Breast epithelium (tissue), 4 donors: Measurements from ENCODE around the gene NDUFS8. TPM values are rescaled to one million over a fixed set of nuclear protein-coding genes. Genes with fewer than 3 reads are reported as not detected.

ENCODE experiments used
- DNase-seq, 2 donors: peaks; one replicate each; pipeline ENCODE4 v3.0.0-alpha.2; 2019; ENCODE audit warnings: low spot score in 2 of 2
- H3K27ac ChIP-seq, 2 donors: fragments of 200-600 bp; sonication (generic) in 1 of 2; one replicate each; pipeline ENCODE4 v1.5.1; 2016 to 2019; ENCODE audit warnings: mild to moderate bottlenecking in 1 of 2
- H3K27me3 ChIP-seq, 2 donors: fragments of 200-600 bp; sonication (generic) in 1 of 2; one replicate each; pipeline versions ENCODE4 v1.5.1 to v1.6.0; 2017 to 2019; ENCODE audit warnings: control low read depth in 1 of 2, mild to moderate bottlenecking in 1 of 2
- H3K36me3 ChIP-seq: fragments of 200-600 bp; one replicate; pipeline ENCODE4 v1.5.1; 2019
- H3K4me1 ChIP-seq, 2 donors: fragments of 200-600 bp; sonication (generic); one replicate each; pipeline ENCODE4 v1.5.1; 2016 to 2019; ENCODE audit warnings: control low read depth in 1 of 2
- H3K4me3 ChIP-seq, 3 donors: fragments of 200-600 bp; sonication (generic); 1 replicate in 2 of 3; 2 replicates in 1 of 3; pipeline ENCODE4 v1.5.1; 2016 to 2019; ENCODE audit warnings: mild to moderate bottlenecking in 3 of 3, moderate library complexity in 2 of 3
- H3K9me3 ChIP-seq, 2 donors: fragments of 200-600 bp; sonication (generic) in 1 of 2; one replicate each; pipeline ENCODE4 v1.5.1; 2016 to 2019; ENCODE audit warnings: control low read depth in 1 of 2
- CTCF ChIP-seq, 3 donors: fragments of 450-650 bp; IDR thresholded peaks; one replicate each; pipeline ENCODE4 v1.5.1; 2016 to 2017; ENCODE audit warnings: antibody characterized with exemption in 3 of 3, mild to moderate bottlenecking in 3 of 3, moderate library complexity in 3 of 3
- POLR2A ChIP-seq: fragments of 450-650 bp; IDR thresholded peaks from one replicate; pipeline ENCODE4 v1.6.1; 2016; ENCODE audit warnings: antibody characterized with exemption, mild to moderate bottlenecking, moderate library complexity
- POLR2AphosphoS5 ChIP-seq, 3 donors: sonication (generic); formaldehyde crosslinking; IDR thresholded peaks; one replicate each; pipeline ENCODE4 v1.6.1; 2017; ENCODE audit warnings: antibody characterized with exemption in 3 of 3
- intact Hi-C: fragments of 100-400 bp; cut with DNase I; formaldehyde crosslinking; loops from one replicate; pipeline ENCODE4 v1.15.1; 2023; ENCODE audit warnings: low total_unique reads
- total RNA-seq, 3 donors: library from RNA; depleted of rRNA; stranded (reverse); fragments of >200 nt; gene quantifications; one replicate each; pipeline ENCODE4 v1.1.0, GENCODE V29; 2016

The NDUFS8 gene
- total RNA-seq, 3 donors from 2014 or later, result 105 to 117 (median 117) TPM

- H3K27ac ChIP-seq, result no peak overlapping the region
Measured at GRCh38 chr11:68047437-68048290, 17.2 kb downstream of the NDUFS8 start.

GRCh38 chr11:68048681-68049508, 18.4 kb downstream of the NDUFS8 start:
- intact Hi-C loops, result no loop called here
- H3K27me3 ChIP-seq, result no peaks in the 10 kb centered on the region
- H3K4me3 ChIP-seq, result no peak overlapping the region
- H3K9me3 ChIP-seq, result no peaks in the 10 kb centered on the region
- no peaks in the 10 kb centered on the region for H3K36me3 ChIP-seq
- H3K4me1 ChIP-seq, result no peaks in the 10 kb centered on the region
- H3K27ac ChIP-seq, result no peak overlapping the region
- DNase-seq, result peak in 1 of 2 donors; percentile 47
- TF ChIP-seq CTCF (IDR thresholded peaks at IDR 0.05), result no peak
- no peak for TF ChIP-seq POLR2AphosphoS5 (IDR thresholded peaks at IDR 0.05)
- TF ChIP-seq POLR2A, result no peak

More at GRCh38 chr11:68047437-68048290, 17.2 kb downstream of the NDUFS8 start:
- H3K4me3 ChIP-seq, result no peak overlapping the region
- H3K36me3 ChIP-seq, result no peaks in the 10 kb centered on the region
- H3K4me1 ChIP-seq, result no peaks in the 10 kb centered on the region
- H3K9me3 ChIP-seq, result no peaks in the 10 kb centered on the region
- DNase-seq, result no peak
- intact Hi-C loops, result no loop called here
- TF ChIP-seq POLR2AphosphoS5 (IDR thresholded peaks at IDR 0.05) (no peak), CTCF (IDR thresholded peaks at IDR 0.05) (no peak), POLR2A (no peak)
- H3K27me3 ChIP-seq, result no peaks in the 10 kb centered on the region

- no peaks in the 10 kb centered on the region for H3K27me3 ChIP-seq
- H3K4me1 ChIP-seq, result no peaks in the 10 kb centered on the region
- H3K27ac ChIP-seq, result no peak overlapping the region
- H3K36me3 ChIP-seq, result no peaks in the 10 kb centered on the region
- no peak for DNase-seq
- no peak for TF ChIP-seq CTCF (IDR thresholded peaks at IDR 0.05)
- TF ChIP-seq POLR2A, result no peak
- TF ChIP-seq POLR2AphosphoS5 (IDR thresholded peaks at IDR 0.05), result no peak
- no peak overlapping the region for H3K4me3 ChIP-seq
- intact Hi-C loops, result no loop called here
- H3K9me3 ChIP-seq, result no peaks in the 10 kb centered on the region
Measured at GRCh38 chr11:68049509-68050370, 19.3 kb downstream of the NDUFS8 start.

GRCh38 chr11:68050371-68050841, 19.9 kb downstream of the NDUFS8 start:
- H3K36me3 ChIP-seq, result no peaks in the 10 kb centered on the region
- H3K9me3 ChIP-seq, result no peaks in the 10 kb centered on the region
- DNase-seq, result no peak
- TF ChIP-seq POLR2A (no peak), CTCF (IDR thresholded peaks at IDR 0.05) (no peak), POLR2AphosphoS5 (IDR thresholded peaks at IDR 0.05) (no peak)
- H3K27me3 ChIP-seq, result no peaks in the 10 kb centered on the region
- intact Hi-C loops, result no loop called here
- no peak overlapping the region for H3K27ac ChIP-seq
- no peak overlapping the region for H3K4me3 ChIP-seq
- no peaks in the 10 kb centered on the region for H3K4me1 ChIP-seq
